Fibroblast of the conjunctiva (primary cell): ENCODE data around the gene AGPAT2.

Source experiments
- DNase-seq: peaks from one replicate; pipeline ENCODE4 v3.0.0-alpha.2; 2010; ENCODE audit warnings: low read depth

Gene AGPAT2

DNA sequence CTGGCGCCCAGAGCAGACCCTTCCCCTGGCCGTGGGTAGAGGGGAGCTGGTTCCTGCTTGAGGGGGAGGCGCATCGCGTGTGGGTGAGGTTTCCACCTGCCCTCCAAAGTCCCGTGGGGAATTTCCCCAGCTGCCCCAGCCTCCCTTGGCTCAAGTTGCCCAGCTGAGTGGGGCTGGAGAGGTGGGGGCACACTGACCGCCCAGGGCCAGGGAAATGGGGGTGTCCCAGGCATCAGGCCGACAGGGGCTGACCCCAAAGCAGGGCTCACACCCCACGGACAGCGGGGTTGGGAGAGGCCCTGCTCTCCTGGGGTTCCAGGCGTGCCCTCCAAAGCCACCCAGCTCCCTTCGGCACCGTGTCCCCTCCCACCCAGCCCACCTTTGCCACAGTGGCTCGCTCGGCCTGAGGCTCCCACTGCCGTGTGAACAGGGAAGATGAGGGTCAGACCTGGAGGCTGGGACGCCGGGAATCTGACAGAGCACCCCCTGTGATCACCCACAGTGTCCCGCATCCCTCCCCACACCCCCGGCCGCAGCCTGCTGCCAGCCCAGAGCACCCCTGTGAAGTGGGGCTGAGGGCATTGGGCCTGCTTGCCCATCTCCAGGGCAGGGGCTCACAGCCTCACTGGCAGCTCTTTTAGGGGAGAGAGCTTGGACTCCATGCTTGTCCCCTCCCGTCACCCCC is 25.5 kb downstream of the AGPAT2 start:
- DNase-seq = no peak

DNA sequence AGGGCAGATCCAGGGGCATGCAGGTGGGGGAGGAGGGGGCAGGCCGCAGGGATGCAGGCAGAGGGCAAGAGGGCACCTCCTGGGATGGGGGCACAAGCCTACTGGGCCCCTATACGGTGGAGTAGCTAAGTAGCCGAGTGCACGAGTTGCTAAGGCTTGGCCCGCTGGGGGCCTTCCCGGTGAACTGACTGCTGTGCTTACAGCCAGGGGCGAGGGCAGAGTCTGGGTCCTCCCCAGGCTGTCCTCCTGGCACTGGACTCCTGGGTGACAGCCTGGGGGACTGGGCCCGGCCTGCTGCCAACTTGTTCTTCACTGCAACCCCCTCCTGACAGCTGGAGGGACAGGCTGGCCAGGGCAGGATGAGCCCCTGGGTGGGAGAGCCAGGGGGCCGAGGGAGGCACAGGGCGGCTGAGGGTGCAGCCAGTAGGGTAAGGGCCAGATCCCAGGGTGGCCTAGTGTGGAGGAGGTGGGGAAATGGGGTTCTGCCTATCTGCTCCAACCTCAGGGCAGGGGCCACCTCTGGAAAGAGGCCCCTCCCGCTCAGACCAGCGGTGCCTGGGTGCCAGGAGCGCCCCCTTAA is 26.2 kb downstream of the AGPAT2 start:
- no peak for DNase-seq

DNA sequence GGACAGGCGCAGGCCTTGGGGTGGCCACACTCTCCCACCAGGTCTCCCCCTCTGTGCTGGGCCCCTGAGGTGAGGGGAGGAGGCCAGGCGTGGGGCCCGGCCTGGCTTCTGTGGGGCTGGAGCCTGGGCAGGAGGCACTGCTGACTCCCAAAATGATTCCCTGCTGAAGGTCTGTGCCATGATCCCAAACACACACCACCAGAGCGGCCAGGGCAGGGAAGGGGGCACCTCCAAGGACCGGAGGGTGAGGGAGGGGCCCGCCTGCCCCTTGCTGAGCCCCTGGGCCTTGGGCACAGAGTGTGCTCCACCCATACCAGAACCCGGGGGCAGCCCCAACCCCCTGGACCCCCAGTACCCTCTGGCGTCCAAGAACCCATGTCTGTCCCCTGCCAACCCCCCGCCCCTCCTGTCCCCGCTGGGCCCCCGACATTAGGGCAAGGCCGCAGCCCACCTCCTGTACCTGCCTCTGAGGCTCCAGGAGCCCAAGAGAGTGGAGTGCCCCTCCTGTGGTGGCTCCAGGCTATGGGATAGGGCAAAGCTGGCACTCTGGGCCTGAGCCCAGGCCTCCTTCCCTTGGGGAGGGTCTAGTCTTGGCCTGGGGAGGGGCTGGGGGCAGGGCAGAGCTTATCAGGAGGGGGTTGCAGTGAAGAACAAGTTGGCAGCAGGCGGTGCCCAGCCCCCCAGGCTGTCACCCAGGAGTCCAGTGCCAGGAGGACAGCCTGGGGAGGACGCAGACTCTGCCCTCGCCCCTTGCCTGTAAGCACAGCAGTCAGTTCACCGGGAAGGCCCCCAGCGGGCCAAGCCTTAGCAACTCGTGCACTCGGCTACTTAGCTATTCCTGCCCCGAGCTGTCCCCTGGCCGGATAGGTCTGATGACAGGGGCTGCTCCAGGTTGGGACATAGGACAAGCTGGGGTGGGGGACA is 27.1 kb downstream of the AGPAT2 start:
- DNase-seq = no peak

DNA sequence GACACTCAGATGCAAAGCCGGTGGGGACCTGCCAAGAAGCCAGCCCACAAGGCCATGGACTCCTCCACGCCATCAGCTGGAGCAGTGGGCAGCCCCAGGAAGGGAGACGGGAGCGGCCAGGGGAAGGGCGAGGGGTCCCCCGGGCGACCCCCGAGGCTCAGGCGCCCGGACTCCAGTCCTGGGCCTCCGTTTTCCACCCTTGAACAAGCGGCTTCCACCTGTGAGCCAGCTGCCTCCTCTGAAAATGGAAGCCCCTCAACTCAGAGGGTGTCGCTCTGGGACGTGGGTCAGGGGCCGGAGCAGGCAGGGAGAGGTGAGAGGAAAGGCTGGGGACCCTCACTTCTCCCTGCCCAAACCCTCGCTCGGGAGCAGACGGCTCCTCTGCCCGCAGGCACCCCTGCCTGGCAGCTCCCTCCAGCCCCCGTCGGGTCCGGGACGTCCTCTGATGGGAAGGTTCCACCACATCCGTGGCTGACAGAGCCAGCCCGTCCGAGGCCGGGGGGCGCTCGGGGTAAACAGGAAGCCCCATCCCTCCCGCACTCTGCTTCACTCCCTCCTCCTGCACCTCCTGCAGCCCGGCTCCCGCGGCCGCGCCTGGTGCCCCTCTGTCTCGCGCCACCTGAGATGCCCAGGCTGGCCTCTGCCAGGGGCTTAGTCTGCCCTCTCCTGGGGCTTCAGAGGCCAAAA is 28.3 kb downstream of the AGPAT2 start:
- DNase-seq = no peak

DNA sequence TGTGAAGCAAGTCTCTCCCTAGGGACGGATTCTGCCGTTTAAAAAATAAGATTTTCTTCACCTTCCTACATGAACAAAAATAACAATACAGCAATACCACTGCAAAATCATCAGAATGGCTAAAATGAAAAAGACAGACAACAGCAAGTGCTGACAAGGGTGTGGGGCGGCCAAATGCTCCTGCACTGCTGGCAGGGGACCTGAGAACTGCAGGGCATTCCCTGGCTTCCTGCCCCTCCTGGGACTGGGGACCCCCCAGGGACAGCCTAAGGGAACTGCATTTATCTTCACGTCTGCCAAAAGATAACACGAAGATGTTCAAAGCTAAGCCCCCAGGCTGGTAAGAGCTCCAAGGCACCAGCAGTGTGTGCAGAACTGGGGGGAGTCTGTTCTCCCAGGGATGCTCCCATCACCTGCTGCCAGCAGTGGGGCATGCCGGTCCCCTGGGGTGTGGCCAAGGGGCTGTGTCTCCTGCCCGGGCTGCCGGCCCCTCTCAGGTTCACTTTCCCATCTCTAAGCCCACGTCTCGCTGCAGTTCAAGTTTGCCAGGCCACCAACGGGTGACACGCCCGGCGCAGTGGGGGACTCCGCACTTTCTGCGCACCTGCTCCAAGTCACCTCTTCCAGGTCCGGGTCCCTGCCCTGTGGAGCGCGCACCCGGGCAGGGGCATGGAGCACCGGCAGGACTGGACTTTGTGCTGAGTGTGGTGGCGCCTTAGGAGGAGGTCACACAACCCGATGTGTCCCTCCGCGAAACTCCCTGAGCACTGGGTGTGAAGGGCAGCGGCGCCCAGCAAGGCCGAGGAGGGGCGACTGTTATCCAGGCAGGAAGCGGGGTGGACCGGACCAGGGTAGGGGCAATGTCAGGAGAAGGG is 29.0 kb downstream of the AGPAT2 start:
- DNase-seq = no peak

DNA sequence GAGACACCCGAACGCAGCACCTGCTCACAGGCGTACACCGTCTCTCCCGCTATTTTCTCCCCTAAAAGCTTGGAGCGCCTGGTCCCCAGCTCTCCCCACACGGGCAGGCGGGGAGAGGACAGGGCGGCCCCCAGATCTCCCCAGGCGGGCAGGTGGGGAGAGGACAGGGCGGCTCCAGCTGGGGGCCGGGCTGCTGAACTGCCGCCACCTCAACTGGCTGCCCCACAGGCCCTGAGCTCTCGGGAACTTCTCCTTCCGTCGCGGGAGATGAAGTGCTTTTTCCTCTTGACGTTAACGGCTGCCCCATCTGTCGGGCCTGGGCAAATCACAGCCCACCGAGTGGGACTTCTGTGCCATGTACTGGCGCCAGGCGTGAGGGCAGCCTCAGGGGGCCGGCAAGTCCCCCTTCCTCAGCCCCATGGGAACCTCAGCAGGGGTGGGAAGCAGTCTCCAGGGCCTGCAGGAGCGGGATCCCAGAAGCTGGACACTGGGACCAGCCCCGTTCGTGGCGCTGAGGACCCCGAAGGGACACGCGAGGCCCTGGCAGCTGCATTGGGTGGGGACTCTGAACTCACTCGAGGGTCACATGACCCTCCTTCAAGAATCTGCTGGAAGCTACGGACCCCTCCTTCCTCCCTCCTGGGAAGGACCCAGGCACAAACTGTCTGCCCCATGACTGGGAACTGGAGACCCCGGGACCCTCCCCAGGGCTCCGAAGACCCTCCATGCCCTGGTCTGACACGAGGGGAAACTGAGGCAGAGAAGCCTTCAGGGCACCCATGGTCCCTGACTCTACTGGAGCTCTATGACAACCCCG is 30.3 kb downstream of the AGPAT2 start:
- no peak for DNase-seq

DNA sequence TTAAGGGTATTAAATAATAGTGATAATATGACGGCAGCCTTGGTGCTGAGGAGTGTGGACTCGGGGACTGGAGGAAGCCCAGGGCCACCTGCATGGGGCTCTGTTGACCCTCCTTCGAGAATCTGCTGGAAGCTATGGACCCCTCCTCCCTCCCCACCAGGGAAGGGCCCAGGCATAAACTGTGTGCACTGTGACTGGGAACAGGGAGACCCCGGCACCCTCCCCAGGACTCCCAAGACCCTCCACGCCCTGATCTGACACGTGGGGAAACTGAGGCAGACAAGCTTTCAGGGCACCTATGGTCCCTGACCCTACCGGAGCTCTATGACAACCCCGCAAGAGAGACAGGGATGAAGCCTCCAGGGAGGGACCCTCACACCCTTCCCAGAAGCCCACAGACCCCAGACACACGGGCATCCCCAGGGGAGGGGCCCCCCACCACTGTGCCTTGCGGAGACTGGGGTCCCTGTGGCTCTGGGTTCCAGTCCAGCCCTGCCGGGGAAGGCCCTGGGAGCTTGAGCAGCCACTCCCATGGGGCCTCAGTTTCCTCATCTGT is 31.0 kb downstream of the AGPAT2 start:
- no peak for DNase-seq

DNA sequence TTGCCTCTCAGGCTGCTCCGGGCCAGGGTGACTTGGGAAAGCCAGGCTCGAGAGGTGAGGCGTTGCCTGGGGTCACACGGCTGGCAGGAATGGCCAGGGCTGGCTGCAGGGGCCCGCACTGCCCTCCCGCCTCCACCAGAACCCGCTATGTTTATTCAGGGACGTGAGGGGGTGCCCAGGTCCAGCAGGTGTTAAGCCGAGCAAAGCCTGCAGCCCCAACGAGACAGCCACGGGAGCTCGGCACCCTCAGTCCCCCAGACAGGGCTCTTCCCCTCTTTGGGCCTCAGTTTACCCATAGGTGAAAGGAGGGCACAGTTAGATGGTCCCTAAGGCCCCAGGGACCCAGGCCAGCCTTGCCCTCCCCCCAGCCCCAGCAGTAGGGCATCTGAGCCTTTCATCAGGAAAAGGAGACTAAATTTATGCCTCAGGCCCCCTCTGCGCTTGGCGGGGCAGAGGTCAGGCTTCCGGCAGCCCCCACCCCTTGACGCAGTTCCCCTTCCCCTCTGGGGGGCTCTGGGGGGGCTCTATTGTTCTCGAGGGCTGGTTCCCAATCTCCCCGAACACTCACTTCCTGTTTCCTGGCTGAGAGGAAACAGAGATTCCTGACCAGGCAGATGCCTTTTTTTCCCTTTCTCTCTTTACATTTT is 31.6 kb downstream of the AGPAT2 start:
- DNase-seq = no peak

DNA sequence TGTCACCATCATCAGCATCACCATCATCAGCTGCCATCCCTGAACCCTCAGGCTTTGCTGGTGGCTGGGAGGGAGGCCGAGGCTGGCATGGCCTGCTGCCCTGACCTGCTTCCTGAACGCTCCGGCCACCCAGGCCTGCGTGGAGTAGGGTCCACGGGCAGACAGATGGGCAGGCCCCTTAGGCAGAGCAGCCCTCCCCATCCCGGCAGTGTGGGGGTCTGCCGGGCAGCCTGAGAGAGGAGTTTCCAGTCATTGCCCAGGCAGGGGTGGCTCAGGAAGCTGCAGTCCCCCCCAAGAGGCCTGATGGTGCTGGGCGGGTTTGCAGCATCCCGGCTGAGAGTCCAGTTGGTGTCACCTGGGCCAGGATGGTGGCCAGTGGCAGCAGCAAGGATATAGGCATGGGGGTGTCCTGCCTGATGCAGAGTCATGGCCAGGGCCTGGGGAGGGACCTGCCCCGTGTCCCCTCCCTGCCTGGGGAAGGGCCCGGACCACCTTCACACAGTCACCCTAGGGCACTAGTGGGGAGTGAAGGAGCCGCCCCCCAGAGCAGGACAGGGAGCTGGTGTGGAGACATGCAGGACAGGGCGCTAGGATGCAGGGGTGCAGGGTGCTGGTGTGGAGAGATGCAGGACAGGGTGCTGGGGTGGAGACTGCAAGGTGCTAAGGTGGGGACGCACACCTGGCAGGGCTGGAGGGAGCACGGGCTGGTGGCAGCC is 32.3 kb downstream of the AGPAT2 start:
- no peak for DNase-seq

DNA sequence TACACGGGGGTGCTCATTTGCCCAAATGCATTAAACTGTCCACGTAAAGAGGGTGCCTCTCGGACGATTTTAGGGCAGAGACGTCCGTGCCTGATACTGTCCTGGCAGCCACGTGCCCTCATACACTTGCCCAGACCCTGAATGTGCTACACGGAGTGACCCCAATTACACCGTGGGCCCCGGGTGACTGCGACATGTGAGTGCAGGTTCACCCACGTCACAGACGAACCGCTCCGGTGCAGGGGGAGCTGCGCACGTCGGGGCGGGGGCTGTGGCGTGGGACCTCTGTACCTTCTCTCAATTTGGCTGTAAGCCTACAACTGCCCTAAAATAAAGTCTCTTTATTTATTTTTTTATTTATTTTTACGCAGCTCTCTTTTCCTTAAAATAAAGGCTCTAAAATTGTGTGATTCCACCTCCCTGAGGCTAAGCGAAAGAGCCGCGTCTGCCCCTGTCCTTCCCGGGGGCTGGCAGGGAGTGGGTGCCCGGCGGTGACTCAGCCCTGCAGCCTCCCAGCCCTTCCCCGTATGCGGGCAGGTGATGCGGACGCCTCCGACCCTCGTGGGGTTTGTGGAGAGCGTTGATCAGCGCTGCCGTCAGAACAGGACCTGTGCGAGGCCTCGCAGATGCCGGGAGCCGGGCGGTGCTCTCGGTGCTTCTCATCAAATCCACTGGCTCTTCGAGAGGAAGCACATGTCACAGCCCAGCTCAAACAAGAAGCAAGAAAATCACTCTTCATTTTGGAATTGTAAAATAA is 33.8 kb downstream of the AGPAT2 start:
- no peak for DNase-seq

DNA sequence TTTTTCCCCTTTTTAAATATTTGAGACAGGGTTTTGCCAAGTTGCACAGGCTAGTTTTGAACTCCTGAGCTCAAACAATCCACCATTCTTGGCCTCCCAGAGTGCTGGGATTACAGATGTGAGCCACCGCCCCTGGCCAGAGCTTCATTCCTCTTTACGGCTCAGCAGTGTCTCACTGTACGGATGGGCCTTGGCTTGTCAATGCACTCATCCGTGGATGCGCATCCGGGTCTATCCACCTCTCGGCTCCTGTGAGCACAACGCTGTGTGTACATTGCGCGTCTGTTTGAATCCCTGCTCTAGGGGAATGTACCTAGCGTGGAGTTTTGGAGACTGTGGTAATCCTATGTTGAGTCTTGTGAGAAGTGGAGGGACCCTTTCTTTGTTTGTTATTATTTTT is 35.4 kb downstream of the AGPAT2 start:
- no peak for DNase-seq

DNA sequence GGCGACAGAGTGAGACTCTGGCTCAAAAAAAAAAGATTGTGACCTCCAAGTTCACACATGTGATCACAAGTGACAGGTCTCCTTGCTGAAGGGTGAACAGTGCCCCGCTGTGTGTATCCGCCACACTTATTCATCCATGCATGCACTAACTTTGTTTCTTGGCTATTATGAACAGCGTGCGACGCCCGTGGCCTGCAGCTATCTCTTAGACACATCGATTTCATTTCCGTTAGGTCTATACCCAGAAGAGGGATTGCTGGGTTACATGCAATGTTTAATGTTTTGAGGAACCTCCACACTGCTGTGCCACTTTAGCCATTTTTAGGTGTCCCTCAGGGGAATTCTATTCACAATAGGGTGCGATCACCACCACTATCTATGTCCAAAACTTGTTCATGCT is 36.6 kb downstream of the AGPAT2 start:
- no peak for DNase-seq

DNA sequence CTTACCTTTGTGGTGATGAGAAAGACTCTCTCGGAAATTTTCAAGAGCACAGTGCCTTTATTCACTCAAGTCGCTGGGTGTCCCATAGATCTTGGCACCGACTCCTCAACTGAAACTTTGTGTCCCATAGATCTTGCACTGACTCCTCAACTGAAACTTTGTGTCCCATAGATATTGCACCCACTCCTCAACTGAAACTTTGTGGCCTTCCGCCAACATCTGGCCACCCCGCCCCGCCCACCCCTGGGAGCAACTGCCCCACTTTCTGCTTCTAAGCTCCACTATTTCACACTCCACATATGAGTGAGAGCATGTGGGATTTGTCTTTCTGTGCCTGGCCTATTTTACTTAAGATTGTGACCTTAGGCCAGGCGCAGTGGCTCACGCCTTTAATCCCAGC is 37.2 kb downstream of the AGPAT2 start:
- DNase-seq = no peak

DNA sequence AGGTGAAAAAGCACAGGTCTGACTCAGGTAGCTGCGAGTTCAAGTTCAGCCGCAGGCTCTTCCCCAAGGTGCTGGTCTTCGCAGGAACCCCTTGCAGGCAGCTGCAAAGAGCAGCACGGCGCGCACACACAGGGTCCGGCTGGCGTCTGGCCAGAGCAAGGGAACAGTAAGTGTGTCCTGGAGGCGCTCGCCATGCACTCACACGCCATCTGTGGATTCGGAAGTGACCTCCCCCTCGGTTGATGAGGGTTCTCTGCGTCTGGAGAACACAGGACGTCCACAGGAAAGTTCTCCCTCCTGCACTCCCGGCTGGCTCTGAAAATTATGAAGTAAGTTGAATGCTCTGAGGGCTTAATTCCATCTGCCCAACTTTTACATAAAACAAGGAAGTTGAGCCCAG is 38.5 kb downstream of the AGPAT2 start:
- no peak for DNase-seq

DNA sequence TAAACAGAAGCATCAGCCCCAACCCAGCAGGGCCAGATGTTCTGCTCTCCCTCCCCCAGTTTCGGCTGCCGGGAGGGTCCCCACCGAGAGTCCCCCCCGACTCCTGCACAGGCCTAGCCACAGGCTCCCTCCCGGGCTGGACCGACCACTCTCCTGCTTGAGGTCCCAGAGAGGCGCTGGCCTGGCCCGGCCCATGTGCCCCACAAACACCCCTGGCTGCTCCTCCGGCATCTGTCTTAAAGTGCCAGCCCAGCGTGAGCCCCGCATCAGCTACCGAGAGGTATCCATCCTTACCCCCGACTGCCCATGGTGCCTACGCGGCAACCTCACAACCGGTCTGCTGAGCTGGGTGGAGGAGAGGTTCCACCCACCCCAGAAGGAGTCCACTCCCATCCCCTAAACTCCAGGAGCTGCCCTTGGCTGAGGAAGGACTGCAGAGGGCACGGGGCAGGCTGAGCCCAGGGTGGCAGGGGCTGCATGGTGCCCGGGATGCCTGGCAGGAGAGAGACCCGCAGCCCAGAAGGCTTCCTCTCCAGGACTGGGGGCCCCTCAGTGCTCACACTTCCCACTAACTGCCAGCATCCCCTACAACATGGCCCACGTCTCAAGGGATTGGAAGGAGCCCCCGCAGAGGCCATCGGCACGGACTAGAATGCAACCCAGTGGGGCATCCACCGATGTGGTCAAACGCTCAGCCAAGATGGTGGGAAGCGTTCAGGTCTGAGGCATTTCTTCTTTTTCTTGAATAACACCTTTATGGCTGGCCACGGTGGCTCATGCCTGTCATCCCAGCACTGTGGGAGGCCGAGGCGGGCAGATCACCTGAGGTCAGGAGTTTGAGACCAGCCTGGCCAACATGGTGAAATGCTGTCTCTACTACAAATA is 40.2 kb downstream of the AGPAT2 start:
- no peak for DNase-seq

DNA sequence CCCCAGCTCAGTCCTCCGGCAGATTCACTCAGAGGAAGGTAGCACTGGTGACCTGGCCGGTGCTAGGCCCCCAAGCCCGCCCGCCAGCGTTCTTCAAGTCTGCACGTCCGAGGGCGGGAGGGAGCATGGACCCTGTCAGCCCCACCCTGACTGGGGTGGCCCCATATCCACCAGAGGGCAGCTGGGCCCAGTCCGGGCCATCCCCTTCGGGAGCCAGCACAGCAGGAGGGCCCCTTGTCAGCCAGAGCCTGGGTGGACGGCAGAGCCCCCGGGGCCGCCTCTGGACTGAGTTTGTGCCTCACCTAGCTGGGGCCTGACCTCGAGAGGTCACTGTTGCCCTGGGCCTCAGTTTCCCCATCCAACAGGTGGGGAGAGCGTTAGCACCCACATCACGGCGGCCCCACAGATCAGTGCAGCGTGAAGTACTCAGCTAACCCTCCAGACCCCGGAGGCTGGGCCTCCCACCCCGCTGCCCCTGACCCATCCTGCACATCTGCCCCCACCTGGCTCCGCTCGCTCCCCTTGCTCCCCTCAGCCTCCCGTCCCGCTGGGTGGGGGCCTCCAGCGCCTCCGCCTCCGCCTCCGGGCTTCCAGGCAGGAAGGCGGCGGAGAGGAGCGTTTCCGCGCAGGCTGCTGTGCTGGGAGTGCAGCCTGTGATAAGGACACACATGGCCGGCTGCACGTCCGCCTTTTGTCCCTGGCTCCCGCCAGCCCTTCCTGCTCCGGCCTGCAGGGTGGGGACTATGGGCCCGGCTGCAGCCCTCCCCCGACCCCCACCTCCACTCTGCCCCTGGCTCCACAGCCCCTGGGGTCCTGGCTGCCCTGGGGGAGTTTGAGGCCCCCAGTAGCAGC is 41.1 kb downstream of the AGPAT2 start:
- no peak for DNase-seq
